ENCODE data around the gene SULT1A2.
"Not testable (repeated sequence)": the region's sequence is repeated elsewhere in the genome, so short reads cannot be mapped to it uniquely, and the experiment has no call there.

The SULT1A2 gene

GRCh38 chr16:28591355-28591754, 5.5 kb downstream of the SULT1A2 start:
- DNase-seq (ENCODE audit: low read depth, low spot score): no peak

DNA sequence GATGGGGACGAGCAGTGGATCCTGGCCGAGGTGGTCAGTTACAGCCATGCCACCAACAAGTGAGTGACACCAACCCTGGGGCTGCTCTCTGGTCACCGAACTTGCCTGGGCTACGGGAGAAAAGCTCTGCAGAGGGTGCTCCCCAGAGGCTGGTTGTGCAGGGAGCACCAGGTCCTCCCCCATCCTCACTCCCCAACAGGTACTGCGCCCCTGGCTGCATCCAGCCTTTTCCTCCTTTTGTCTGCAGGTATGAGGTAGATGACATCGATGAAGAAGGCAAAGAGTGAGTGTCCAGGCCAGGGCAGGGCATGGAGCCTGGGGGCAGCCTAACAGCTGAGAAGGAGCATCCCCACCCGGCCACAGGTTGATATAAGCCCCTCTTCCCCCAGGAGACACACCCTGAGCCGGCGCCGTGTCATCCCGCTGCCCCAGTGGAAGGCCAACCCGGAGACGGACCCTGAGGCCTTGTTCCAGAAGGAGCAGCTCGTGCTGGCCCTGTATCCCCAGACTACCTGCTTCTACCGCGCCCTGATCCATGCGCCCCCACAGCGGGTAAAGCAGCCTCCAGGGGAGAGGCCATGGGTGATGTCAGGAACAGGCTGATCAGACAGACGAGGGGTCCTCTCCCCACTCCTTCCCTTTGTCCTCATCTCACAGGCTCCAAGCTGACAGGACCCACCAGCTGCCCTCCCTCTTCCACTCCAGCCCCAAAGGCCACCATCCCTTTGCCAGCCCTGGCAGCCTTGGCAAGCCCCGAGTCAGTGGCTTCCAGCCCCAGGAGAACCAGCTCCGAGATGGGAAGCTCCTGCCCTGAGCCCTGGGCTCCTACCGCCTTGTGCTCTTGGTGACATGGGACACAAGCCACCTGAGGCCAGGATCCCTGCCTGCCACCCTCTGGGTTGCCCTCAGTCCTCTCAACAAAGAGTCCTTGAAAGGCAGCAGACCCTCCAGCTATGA, 6.2 kb downstream of the SULT1A2 start:
- no peak for DNase-seq (ENCODE audit: low read depth, low spot score)

DNA sequence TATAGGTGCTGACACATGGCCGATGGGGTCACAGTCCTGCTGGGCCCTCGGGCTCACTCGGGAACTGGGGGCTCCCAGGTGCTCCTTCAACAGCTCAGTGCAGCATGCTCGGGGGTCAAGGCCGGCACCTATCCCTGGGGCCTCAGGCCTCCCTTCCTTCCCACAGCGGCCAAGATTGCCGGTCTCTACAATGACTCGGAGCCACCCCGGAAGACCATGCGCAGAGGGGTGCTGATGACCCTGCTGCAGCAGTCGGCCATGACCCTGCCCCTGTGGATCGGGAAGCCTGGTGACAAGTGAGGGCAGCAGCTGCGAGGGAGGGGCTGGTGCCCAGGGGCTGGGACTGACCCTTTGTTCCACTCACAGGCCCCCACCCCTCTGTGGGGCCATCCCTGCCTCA, 6.9 kb downstream of the SULT1A2 start:
- no peak for DNase-seq (ENCODE audit: low read depth, low spot score)

- DNase-seq (ENCODE audit: low read depth, low spot score): no peak
Measured at GRCh38 chr16:28589069-28589468, 7.8 kb downstream of the SULT1A2 start.

DNA sequence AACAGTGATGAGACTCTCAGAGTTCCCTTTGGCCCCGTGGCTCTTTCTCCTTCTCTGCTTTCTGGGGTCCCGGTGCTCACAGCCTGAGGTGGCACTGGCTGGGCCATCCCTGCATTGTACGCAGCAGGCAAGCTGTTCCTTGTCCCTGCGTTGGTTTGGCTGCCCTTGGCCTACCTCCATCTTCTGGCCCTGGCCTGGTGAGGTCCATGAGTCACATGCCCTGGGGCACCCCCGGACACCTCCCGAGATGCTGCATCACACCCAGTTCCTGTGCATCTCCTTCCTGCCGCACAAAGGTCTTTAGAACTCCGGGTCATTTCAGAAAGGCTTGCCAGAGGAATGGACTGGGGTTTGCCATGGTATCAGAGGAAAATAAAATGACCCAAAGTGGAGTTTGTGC, 9.5 kb downstream of the SULT1A2 start:
- DNase-seq (ENCODE audit: low read depth, low spot score): no peak

DNA sequence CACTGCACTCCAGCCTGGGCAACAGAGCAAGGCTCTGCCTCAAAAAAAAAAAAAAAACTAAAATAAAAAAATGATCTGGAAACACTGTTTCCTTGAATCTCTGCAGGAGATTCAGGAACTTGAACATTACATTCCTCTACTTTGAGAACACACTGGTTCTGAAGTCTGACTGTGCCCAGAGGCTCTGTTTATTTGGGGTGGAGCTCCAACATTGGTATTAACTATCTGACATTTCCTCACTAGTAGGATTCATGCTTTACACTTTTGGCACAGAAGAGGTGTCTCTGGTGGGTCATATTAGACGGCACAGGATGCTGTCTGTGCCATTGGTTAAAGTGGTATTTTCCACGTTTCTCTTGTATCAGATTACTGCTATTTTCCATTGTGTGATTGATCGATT, 10.4 kb downstream of the SULT1A2 start:
- DNase-seq (ENCODE audit: low read depth, low spot score): no peak

- no peak for DNase-seq (ENCODE audit: low read depth, low spot score)
Measured at GRCh38 chr16:28585674-28586073, 11.2 kb downstream of the SULT1A2 start.

DNA sequence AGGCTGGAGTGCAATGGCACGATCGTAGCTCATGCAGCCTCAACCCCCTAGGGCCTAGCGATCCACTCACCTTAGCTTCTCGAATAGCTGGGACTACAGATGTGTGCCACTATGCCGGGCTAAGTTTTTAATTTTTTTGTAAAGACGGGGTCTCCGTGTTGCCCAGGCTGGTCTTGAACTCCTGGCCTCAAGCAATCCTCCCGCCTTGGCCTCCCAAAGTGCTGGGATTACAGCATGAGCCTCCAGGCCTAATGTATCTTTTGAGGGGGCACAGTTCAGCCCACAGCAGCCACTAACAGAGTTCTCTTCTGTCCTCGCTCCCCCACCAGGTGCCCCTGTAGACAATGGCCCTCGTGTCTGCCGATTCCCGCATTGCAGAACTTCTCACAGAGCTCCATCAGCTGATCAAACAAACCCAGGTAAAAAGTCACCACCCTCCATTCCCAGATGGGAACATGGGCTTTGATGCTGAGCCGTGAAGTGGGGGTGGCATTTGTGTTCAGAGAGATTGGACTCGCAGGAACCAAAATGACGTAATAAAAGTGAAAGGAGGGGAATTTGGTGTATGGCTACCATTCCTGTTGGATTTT, 16.0 kb downstream of the SULT1A2 start:
- DNase-seq (ENCODE audit: low read depth, low spot score): no peak

GRCh38 chr16:28575446-28576109, 21.3 kb downstream of the SULT1A2 start:
- no peak for DNase-seq (ENCODE audit: low read depth, low spot score)

GRCh38 chr16:28574925-28575324, 21.9 kb downstream of the SULT1A2 start:
- DNase-seq (ENCODE audit: low read depth, low spot score): no peak

GRCh38 chr16:28573738-28574718, 22.8 kb downstream of the SULT1A2 start:
- DNase-seq (ENCODE audit: low read depth, low spot score): no peak

- DNase-seq (ENCODE audit: low read depth, low spot score): no peak
Measured at GRCh38 chr16:28572696-28573510, 23.9 kb downstream of the SULT1A2 start.

GRCh38 chr16:28569968-28570752, 26.7 kb downstream of the SULT1A2 start:
- no peak for DNase-seq (ENCODE audit: low read depth, low spot score)

DNA sequence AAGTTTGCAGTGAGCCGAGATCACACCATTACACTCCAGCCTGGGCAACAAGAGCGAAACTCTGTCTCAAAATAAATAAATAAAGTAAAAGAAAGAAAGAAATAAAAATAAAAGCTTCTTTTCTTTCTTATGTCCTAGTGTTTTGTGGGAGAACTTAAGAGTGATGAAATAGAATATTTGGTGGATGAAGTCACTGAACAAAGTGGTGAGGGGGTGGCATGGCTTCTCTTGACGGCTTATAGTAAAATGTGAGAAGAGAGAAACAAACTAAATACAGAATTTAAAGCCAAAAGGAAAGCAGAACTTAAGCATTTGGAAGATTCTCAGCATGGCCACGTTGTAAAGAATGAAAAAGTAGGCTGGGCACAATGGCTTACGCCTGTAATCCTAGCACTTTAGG, 27.8 kb downstream of the SULT1A2 start:
- no peak for DNase-seq (ENCODE audit: low read depth, low spot score)

DNA sequence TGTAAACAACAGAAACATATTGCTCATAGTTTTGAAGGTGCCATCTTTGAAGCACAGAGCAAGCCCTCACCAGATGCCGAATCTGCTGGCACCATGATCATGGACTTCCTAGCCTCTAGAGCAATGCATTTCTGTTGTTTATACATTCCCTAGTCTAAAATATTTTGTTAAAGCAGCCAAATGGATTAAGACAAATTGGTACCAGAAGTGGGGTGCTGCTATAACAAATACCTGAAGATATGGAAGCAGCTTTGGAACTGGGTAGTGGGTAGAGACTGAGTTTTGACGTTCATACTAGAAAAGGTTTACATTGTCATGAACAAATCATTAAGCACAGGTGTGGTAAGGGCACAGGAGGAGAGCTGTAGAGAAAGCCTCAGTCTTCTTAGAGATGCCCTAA, 29.6 kb downstream of the SULT1A2 start:
- no peak for DNase-seq (ENCODE audit: low read depth, low spot score)

DNA sequence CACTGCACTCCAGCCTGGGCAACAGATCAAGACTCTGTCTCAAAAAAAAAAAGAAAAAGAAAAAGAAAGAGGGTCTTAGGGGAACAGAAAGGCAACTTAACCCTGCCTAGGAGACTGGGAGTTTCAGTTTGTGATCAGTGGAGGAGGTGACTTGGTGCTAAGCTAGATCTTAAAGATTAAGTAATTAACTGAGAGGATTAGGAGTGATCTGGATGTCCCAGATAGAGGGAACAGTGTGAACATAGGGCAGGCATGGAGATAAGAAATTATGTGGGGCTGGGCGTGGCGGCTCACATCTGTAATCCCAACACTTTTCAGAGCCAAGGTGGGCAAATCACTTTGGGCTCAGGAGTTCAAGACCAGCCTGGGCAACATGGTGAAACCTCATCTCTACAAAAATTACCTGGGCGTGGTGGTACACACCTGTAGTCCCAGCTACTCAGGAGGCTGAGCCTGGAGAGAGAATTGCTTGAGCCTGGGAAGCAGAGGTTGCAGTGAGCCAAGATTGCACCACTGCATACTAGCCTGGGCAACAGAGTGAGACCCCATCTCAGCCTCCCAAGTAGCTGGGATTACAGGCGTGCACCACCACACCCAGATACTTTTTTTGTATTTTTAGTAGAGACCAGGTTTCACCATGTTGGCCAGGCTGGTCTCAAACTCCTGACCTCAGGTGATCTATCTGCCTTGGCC, 30.5 kb downstream of the SULT1A2 start:
- DNase-seq (ENCODE audit: low read depth, low spot score): not testable (repeated sequence)

GRCh38 chr16:28563218-28563617, 33.6 kb downstream of the SULT1A2 start:
- DNase-seq (ENCODE audit: low read depth, low spot score): no peak

GRCh38 chr16:28562199-28562598, 34.7 kb downstream of the SULT1A2 start:
- no peak for DNase-seq (ENCODE audit: low read depth, low spot score)

DNA sequence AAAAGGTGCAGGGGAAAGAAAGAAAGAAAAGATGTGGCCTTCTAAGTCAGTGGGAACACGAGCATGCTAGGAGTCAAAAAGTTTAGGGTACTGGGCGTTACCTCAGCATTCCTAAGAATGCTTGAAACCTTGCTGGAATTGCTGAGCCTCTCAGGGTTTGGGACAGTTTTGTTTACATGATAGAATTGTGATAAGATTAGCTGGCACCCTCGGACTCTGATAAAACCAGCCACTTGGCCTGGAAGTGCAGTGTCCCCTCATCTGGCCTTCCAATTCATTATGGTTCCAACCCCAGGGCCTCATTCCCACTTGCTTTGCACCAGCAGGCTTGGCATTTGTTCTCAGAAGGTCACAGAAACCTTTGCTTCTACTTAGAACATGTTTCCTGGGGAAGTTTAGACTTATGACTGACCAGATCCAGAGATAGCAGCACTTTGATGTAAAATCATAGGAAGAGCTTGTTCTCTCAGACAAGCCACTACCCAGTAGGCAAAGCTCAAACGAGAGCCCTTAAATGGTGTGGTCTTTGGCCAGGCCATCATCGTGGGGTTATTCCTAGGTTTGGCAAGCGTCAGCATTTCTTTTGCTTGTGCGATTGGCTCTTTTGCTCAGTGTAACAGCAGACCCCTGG, 35.2 kb downstream of the SULT1A2 start:
- DNase-seq (ENCODE audit: low read depth, low spot score): no peak

Data from brain pericyte (primary cell).